Measurements from ENCODE around the gene SOX3.

SOX3 gene

DNA sequence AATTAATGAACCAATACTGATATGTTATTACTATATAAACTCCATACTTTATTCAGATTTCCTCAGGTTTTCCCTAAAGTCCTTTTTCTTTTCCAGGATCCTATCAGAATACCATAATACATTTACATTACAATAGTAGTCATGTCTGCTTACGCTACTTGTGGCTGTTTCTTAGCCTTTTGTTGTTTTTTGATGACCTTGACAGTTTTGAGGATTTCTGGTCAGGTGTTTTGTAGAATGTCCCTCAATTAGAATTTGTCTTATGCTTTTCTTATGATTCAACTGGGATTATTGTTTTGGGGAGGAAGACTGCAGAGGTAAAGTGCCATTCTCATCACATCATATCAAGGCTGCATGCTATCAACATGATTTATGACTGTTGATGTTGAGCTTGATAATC is 9.1 kb downstream of the SOX3 start:
- no peak overlapping the region for H3K4me3 ChIP-seq (replicated peaks; ENCODE audit: low read depth, low read length)
- no peak for DNase-seq (ENCODE audit: extremely low read depth, insufficient read length)
- TF ChIP-seq CTCF (IDR thresholded peaks at IDR 0.05; ENCODE audit: insufficient read depth, low read length, poor library complexity, severe bottlenecking) = no peak
- no peaks in the 10 kb centered on the region for H3K36me3 ChIP-seq (ENCODE audit: control insufficient read depth, insufficient read depth, low read length)
- no peaks in the 10 kb centered on the region for H3K27me3 ChIP-seq (replicated peaks; ENCODE audit: control insufficient read depth, insufficient read depth, low read length)

DNA sequence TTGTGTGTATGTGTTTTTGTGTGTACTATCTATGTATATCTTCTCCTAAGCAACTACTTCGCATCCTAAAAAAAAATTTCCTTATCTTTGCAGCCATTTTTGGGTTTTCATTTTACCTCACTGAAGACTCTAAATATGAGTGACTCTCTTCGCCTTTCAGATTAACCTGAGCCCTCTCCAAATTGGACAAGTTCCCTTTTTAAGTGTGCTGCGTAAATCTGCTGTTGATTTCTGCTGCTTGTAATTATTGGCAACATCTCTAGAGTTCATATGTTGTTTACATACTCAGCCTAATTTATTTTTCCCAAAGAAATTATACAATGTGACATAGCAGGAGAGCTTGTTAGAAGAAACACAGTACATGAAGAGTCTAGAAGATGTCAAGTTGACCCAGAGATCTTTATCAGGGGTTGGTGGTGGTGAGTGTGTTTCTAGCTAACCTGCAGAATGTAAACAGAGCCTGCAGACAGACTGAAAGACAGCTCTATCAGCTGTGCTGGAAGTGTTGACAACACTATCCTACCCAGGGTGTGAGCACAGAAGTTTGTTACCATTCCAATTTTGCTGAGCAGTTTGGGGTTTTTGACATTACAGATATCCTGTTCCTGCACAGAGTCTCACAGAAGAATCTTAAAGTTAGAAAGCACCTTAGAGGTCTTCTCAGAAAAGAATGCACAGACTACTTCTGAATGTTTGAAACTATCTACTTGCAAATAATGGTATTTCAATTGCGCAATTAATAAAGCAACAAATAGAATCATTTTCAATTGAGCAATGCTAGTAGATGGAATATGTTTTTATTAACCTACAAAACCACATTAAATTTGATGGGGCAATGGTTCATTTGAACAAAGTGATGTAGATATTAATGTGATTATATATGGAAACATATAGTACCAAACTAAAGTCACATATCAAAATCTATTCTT is 12.5 kb downstream of the SOX3 start:
- Histone ChIP-seq H3K4me3 (replicated peaks; ENCODE audit: low read depth, low read length) (no peak overlapping the region), H3K27me3 (replicated peaks; ENCODE audit: control insufficient read depth, insufficient read depth, low read length) (no peaks in the 10 kb centered on the region), H3K36me3 (ENCODE audit: control insufficient read depth, insufficient read depth, low read length) (no peaks in the 10 kb centered on the region)
- no peak for DNase-seq (ENCODE audit: extremely low read depth, insufficient read length)
- no peak for TF ChIP-seq CTCF (IDR thresholded peaks at IDR 0.05; ENCODE audit: insufficient read depth, low read length, poor library complexity, severe bottlenecking)

DNA sequence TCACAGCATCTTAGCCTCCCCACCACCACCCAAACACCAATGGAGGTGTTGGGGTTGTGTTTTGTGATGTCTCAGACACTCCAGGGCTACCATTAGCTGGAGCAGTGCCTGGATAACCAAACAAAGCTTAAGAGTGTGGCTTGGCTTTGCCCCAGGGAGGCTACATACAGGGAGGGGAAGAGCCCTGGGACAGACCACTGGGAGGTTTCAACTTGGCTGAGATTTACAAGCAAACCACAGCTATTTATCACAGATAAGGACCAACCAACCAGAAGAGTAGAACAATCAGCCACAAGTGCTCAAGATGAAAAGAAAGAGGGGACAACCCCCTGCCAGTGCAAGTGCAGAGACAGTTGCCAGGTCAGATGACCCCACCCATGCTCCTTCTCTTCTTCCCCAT is 24.1 kb downstream of the SOX3 start:
- DNase-seq (ENCODE audit: extremely low read depth, insufficient read length) = no peak
- H3K36me3 ChIP-seq (ENCODE audit: control insufficient read depth, insufficient read depth, low read length) = no peaks in the 10 kb centered on the region
- TF ChIP-seq CTCF (IDR thresholded peaks at IDR 0.05; ENCODE audit: insufficient read depth, low read length, poor library complexity, severe bottlenecking) = no peak

DNA sequence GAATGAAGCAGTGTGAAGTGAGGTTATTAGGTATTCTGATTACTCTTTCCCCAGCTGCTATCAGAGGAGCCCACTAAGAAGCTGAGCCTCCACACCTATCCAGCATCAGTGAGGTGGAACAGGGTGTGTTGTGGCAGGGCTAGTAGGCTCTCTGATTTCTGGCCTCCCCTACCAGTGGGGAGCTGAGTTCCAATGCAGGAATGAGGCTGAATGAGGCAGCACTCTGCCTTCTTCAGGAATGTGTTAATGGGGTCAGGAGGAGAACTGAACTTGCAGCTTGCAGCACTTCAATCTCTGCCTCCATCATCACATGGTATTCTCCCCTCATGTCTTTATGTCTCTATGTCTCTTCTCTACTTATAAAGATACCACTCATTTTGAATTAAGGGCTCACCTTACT is 26.9 kb downstream of the SOX3 start:
- H3K27me3 ChIP-seq (replicated peaks; ENCODE audit: control insufficient read depth, insufficient read depth, low read length) = no peaks in the 10 kb centered on the region
- H3K4me3 ChIP-seq (replicated peaks; ENCODE audit: low read depth, low read length) = no peak overlapping the region
- no peak for DNase-seq (ENCODE audit: extremely low read depth, insufficient read length)
- H3K36me3 ChIP-seq (ENCODE audit: control insufficient read depth, insufficient read depth, low read length) = no peaks in the 10 kb centered on the region
- TF ChIP-seq CTCF (IDR thresholded peaks at IDR 0.05; ENCODE audit: insufficient read depth, low read length, poor library complexity, severe bottlenecking) = no peak

More for the DNA sequence above, 24.1 kb downstream of the SOX3 start:
- Histone ChIP-seq H3K4me3 (replicated peaks; ENCODE audit: low read depth, low read length) (no peak overlapping the region), H3K27me3 (replicated peaks; ENCODE audit: control insufficient read depth, insufficient read depth, low read length) (no peaks in the 10 kb centered on the region)

DNA sequence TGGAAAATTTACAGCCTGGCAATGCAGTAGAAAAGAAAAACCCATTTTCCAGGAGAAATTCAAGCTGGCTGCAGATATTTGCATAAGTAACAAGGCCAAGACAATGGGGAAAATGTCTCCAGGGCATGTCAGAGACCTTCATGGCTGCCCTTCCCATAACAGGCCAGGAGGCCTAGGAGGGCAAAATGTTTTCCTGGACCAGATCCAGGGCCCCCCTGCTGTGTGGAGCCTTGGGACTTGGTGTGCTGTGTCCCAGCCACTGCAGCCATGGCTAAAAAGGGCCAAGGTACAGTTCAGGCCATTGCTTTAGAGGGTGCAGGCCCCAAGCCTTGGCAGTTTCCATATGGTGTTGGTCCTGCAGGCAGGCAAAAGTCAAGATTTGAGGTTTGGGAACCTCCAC is 29.8 kb downstream of the SOX3 start:
- no peak for DNase-seq (ENCODE audit: extremely low read depth, insufficient read length)
- TF ChIP-seq CTCF (IDR thresholded peaks at IDR 0.05; ENCODE audit: insufficient read depth, low read length, poor library complexity, severe bottlenecking) = no peak
- Histone ChIP-seq H3K36me3 (ENCODE audit: control insufficient read depth, insufficient read depth, low read length) (no peaks in the 10 kb centered on the region), H3K27me3 (replicated peaks; ENCODE audit: control insufficient read depth, insufficient read depth, low read length) (no peaks in the 10 kb centered on the region), H3K4me3 (replicated peaks; ENCODE audit: low read depth, low read length) (no peak overlapping the region)

Data from GM06990 (cell line).